Measurements from ENCODE around the gene ANGPTL7. TPM values are rescaled to one million over a fixed set of nuclear protein-coding genes. Genes with fewer than 3 reads are reported as not detected.
"Not testable (repeated sequence)": the region's sequence is repeated elsewhere in the genome, so short reads cannot be mapped to it uniquely, and the experiment has no call there.

ANGPTL7 gene
- total RNA-seq, 2 experiments from 2014 or later = not detected

GRCh38 chr1:11176081-11176706 lies 13.0 kb upstream of the ANGPTL7 start:
- CTCF ChIA-PET = interaction anchor here (1.3 kb wide), 1 partner anchor 139 kb away, joined by 4 read pairs; no protein-coding TSS in a partner anchor
- H3K9me3 Mint-ChIP-seq = no peaks in the 10 kb centered on the region
- no peak for TF ChIP-seq CTCF (IDR thresholded peaks at IDR 0.05)
- H3K27ac Mint-ChIP-seq = no peak overlapping the region
- ATAC-seq = no peak
- H3K36me3 Mint-ChIP-seq (ENCODE audit: low read depth) = peaks cover 7% of the 10 kb centered on the region
- H3K4me3 Mint-ChIP-seq = no peak overlapping the region
- H3K27me3 Mint-ChIP-seq = no peaks in the 10 kb centered on the region
- intact Hi-C loops (cut with micrococcal nuclease) = no loop called here
- no peaks in the 10 kb centered on the region for H3K4me1 Mint-ChIP-seq (ENCODE audit: low read depth)
- POLR2A ChIA-PET = no interaction called here
- no peak for DNase-seq

- H3K36me3 Mint-ChIP-seq (ENCODE audit: low read depth) = peaks cover 7% of the 10 kb centered on the region
- ChIA-PET CTCF (interaction anchor here (1.8 kb wide), 1 partner anchor 141 kb away, joined by 9 read pairs; no protein-coding TSS in a partner anchor), POLR2A (interaction anchor here (1.2 to 1.5 kb wide), 2 partner anchors 8 to 10 kb away, joined by 4 read pairs; no protein-coding TSS in a partner anchor)
- H3K27ac Mint-ChIP-seq = no peak overlapping the region
- no peaks in the 10 kb centered on the region for H3K4me1 Mint-ChIP-seq (ENCODE audit: low read depth)
- H3K27me3 Mint-ChIP-seq = no peaks in the 10 kb centered on the region
- TF ChIP-seq CTCF (IDR thresholded peaks at IDR 0.05) = no peak
- H3K9me3 Mint-ChIP-seq = no peaks in the 10 kb centered on the region
- no peak overlapping the region for H3K4me3 Mint-ChIP-seq
- ATAC-seq (no peak), DNase-seq (no peak)
- intact Hi-C loops (cut with micrococcal nuclease) = no loop called here
Measured at GRCh38 chr1:11178021-11179015, 10.8 kb upstream of the ANGPTL7 start.

- CTCF ChIA-PET = interaction anchor here (1.8 kb wide), 1 partner anchor 142 kb away, joined by 9 read pairs; no protein-coding TSS in a partner anchor
- H3K27ac Mint-ChIP-seq = no peak overlapping the region
- H3K4me3 Mint-ChIP-seq = no peak overlapping the region
Measured at GRCh38 chr1:11179125-11179524, 10.0 kb upstream of the ANGPTL7 start.

GRCh38 chr1:11179749-11180148 lies 9.4 kb upstream of the ANGPTL7 start:
- CTCF ChIA-PET = interaction anchor here (1.8 kb wide), 1 partner anchor 142 kb away, joined by 9 read pairs; no protein-coding TSS in a partner anchor
- H3K27me3 Mint-ChIP-seq; H3K36me3 Mint-ChIP-seq (ENCODE audit: low read depth); H3K4me1 Mint-ChIP-seq (ENCODE audit: low read depth); H3K4me3 Mint-ChIP-seq; intact Hi-C loops (cut with micrococcal nuclease); H3K27ac Mint-ChIP-seq; H3K9me3 Mint-ChIP-seq; ATAC-seq; DNase-seq; POLR2A ChIA-PET: not testable (repeated sequence)

More at GRCh38 chr1:11179125-11179524, 10.0 kb upstream of the ANGPTL7 start:
- no peak for DNase-seq
- intact Hi-C loops (cut with micrococcal nuclease) = no loop called here
- POLR2A ChIA-PET = interaction anchor here (0.5 to 1.5 kb wide), 2 partner anchors 9 to 119 kb away, joined by 3 to 4 read pairs; partner anchors contain the start of gene SRM
- TF ChIP-seq CTCF (IDR thresholded peaks at IDR 0.05) = no peak
- H3K27me3 Mint-ChIP-seq = no peaks in the 10 kb centered on the region
- H3K9me3 Mint-ChIP-seq = no peaks in the 10 kb centered on the region
- H3K4me1 Mint-ChIP-seq (ENCODE audit: low read depth) = no peaks in the 10 kb centered on the region
- no peak for ATAC-seq
- peaks cover 4% of the 10 kb centered on the region for H3K36me3 Mint-ChIP-seq (ENCODE audit: low read depth)

GRCh38 chr1:11180342-11180744 lies 8.8 kb upstream of the ANGPTL7 start:
- Mint-ChIP-seq H3K36me3 (ENCODE audit: low read depth) (peaks cover 5% of the 10 kb centered on the region), H3K9me3 (no peaks in the 10 kb centered on the region), H3K27ac (no peak overlapping the region), H3K4me1 (ENCODE audit: low read depth) (no peaks in the 10 kb centered on the region), H3K27me3 (no peaks in the 10 kb centered on the region), H3K4me3 (no peak overlapping the region)
- no peak for ATAC-seq
- DNase-seq = no peak
- CTCF ChIA-PET = interaction anchor here (1.9 kb wide), 1 partner anchor 143 kb away, joined by 5 read pairs; no protein-coding TSS in a partner anchor
- no peak for TF ChIP-seq CTCF (IDR thresholded peaks at IDR 0.05)
- POLR2A ChIA-PET = interaction anchor here (1.0 kb wide), 1 partner anchor 10 kb away, joined by 3 read pairs; no protein-coding TSS in a partner anchor
- intact Hi-C loops (cut with micrococcal nuclease) = no loop called here

Data from activated CD8-positive, alpha-beta T cell treated with anti-CD3 and anti-CD28 coated beads for 36 hours (primary cell).